Stomach smooth muscle (tissue), 2 donors: ENCODE results near the gene TWF1.
A peak's percentile ranks its signal among the peaks of the same experiment; 100 is the strongest.
"Not testable (repeated sequence)": the region's sequence is repeated elsewhere in the genome, so short reads cannot be mapped to it uniquely, and the experiment has no call there.

Experiments
- H3K27ac ChIP-seq: one replicate; pipeline ENCODE4 v1.7.0; 2013; ENCODE audit warnings: mild to moderate bottlenecking, low read length, inconsistent platforms
- H3K27me3 ChIP-seq, 2 donors: one replicate each; pipeline ENCODE4 v1.7.0; 2013; ENCODE audit warnings: low read length in 2 of 2; ENCODE audit not compliant: insufficient read depth in 2 of 2, control insufficient read depth in 1 of 2
- H3K36me3 ChIP-seq, 2 donors: one replicate each; pipeline ENCODE4 v1.7.0; 2013; ENCODE audit warnings: low read length in 2 of 2; ENCODE audit not compliant: control insufficient read depth in 2 of 2, insufficient read depth in 2 of 2
- H3K4me1 ChIP-seq: one replicate; pipeline ENCODE4 v1.7.0; 2013; ENCODE audit warnings: low read length; ENCODE audit not compliant: control insufficient read depth, insufficient read depth
- H3K4me3 ChIP-seq, 2 donors: one replicate each; pipeline ENCODE4 v1.7.0; 2013; ENCODE audit warnings: low read length in 2 of 2
- H3K9ac ChIP-seq, 2 donors: one replicate each; pipeline ENCODE4 v1.7.0; 2013; ENCODE audit warnings: low read length in 2 of 2, mild to moderate bottlenecking in 1 of 2
- H3K9me3 ChIP-seq, 2 donors: one replicate each; pipeline ENCODE4 v1.7.0; 2013; ENCODE audit warnings: low read length in 2 of 2; ENCODE audit not compliant: control insufficient read depth in 2 of 2
- donor health status: healthy.
- donor health status: Pancreatic carcinoma.

The TWF1 gene

GRCh38 chr12:43805860-43806736 is at the start of gene TWF1:
Gene TWF1 (minus strand): TSS chr12:43806317. CDS start chr12:43806245, 72 bp downstream.
- Histone ChIP-seq H3K4me3 (peak within 1 kb of the TSS; percentile 86 to 88), H3K4me1 (no peaks in the 10 kb centered on the region), H3K27me3 (no peaks in the 10 kb centered on the region), H3K36me3 (peaks cover 0 to 5% of the 10 kb centered on the region in 2 donors), H3K9me3 (no peaks in the 10 kb centered on the region), H3K27ac (peak within 1 kb of the TSS; percentile 90), H3K9ac (peak within 1 kb of the TSS; percentile 76 to 90)

- Histone ChIP-seq H3K27me3 (no peaks in the 10 kb centered on the region), H3K36me3 (no peaks in the 10 kb centered on the region), H3K27ac (no peak overlapping the region), H3K4me3 (no peak overlapping the region), H3K9me3 (no peaks in the 10 kb centered on the region), H3K4me1 (no peaks in the 10 kb centered on the region), H3K9ac (no peak overlapping the region)
Measured at GRCh38 chr12:43852744-43853143, 46.6 kb upstream of the TWF1 start.

- no peak overlapping the region for H3K27ac ChIP-seq
- no peaks in the 10 kb centered on the region for H3K4me1 ChIP-seq
- no peaks in the 10 kb centered on the region for H3K9me3 ChIP-seq
- H3K4me3 ChIP-seq, result no peak overlapping the region
- no peaks in the 10 kb centered on the region for H3K27me3 ChIP-seq
- H3K36me3 ChIP-seq, result no peaks in the 10 kb centered on the region
- no peak overlapping the region for H3K9ac ChIP-seq
Measured at GRCh38 chr12:43848786-43849185, 42.7 kb upstream of the TWF1 start.

GRCh38 chr12:43848226-43848507 is 42.0 kb upstream of the TWF1 start:
- no peak overlapping the region for H3K9ac ChIP-seq
- H3K4me1 ChIP-seq, result no peaks in the 10 kb centered on the region
- no peaks in the 10 kb centered on the region for H3K9me3 ChIP-seq
- H3K27me3 ChIP-seq, result no peaks in the 10 kb centered on the region
- no peak overlapping the region for H3K4me3 ChIP-seq
- no peak overlapping the region for H3K27ac ChIP-seq
- H3K36me3 ChIP-seq, result no peaks in the 10 kb centered on the region

- H3K9me3 ChIP-seq, H3K4me1 ChIP-seq, H3K4me3 ChIP-seq, H3K36me3 ChIP-seq, H3K9ac ChIP-seq, H3K27me3 ChIP-seq, H3K27ac ChIP-seq: not testable (repeated sequence)
Measured at GRCh38 chr12:43847425-43848225, 41.5 kb upstream of the TWF1 start.

GRCh38 chr12:43842259-43842658 is 36.1 kb upstream of the TWF1 start:
- no peak overlapping the region for H3K27ac ChIP-seq
- no peaks in the 10 kb centered on the region for H3K36me3 ChIP-seq
- H3K4me1 ChIP-seq, result no peaks in the 10 kb centered on the region
- no peak overlapping the region for H3K9ac ChIP-seq
- no peaks in the 10 kb centered on the region for H3K9me3 ChIP-seq
- no peak overlapping the region for H3K4me3 ChIP-seq
- H3K27me3 ChIP-seq, result no peaks in the 10 kb centered on the region

- no peak overlapping the region for H3K9ac ChIP-seq
- H3K27ac ChIP-seq, result no peak overlapping the region
- H3K27me3 ChIP-seq, result no peaks in the 10 kb centered on the region
- no peaks in the 10 kb centered on the region for H3K9me3 ChIP-seq
- H3K4me1 ChIP-seq, result peaks cover 4% of the 10 kb centered on the region
- no peak overlapping the region for H3K4me3 ChIP-seq
- H3K36me3 ChIP-seq, result no peaks in the 10 kb centered on the region
Measured at GRCh38 chr12:43841253-43841652, 35.1 kb upstream of the TWF1 start.

GRCh38 chr12:43840338-43840737 is 34.2 kb upstream of the TWF1 start:
- Histone ChIP-seq H3K9ac (no peak overlapping the region), H3K4me3 (no peak overlapping the region), H3K27ac (no peak overlapping the region), H3K27me3 (no peaks in the 10 kb centered on the region), H3K9me3 (no peaks in the 10 kb centered on the region), H3K4me1 (peaks cover 4% of the 10 kb centered on the region), H3K36me3 (no peaks in the 10 kb centered on the region)

GRCh38 chr12:43836475-43836989 is 30.4 kb upstream of the TWF1 start:
- Histone ChIP-seq H3K9me3 (no peaks in the 10 kb centered on the region), H3K36me3 (no peaks in the 10 kb centered on the region), H3K4me3 (peak overlapping the region; percentile 83 to 86), H3K9ac (peak overlapping the region; percentile 80 to 88), H3K27ac (peak overlapping the region; percentile 85), H3K27me3 (no peaks in the 10 kb centered on the region), H3K4me1 (peaks cover 9% of the 10 kb centered on the region)

GRCh38 chr12:43835656-43836474 is 29.7 kb upstream of the TWF1 start, which contains the start of gene TMEM117:
Gene TMEM117 (plus strand): TSS chr12:43836081.
- Histone ChIP-seq H3K4me1 (peaks cover 9% of the 10 kb centered on the region), H3K36me3 (no peaks in the 10 kb centered on the region), H3K9me3 (no peaks in the 10 kb centered on the region), H3K27ac (peak within 1 kb of the TSS; percentile 85), H3K4me3 (peak within 1 kb of the TSS; percentile 83 to 86), H3K27me3 (no peaks in the 10 kb centered on the region), H3K9ac (peak within 1 kb of the TSS; percentile 80 to 88)
